ENCODE results near the gene NOL6. TPM values are rescaled to one million over a fixed set of nuclear protein-coding genes. Genes with fewer than 3 reads are reported as not detected.

Gene NOL6
- total and polyA plus RNA-seq, 9 of the 15 experiments (the other 6 are each of a cell fraction or from before 2014, with no cell fraction given): 7.7 to 58.9 (median 27.0) TPM

- ChIA-PET CTCF (ENCODE audit: low intra/inter-chr PET ratio) (no interaction called here), POLR2A (interaction anchor here (1.2 to 1.7 kb wide), 2 partner anchors 12 to 62 kb away, joined by 3 to 4 read pairs; no protein-coding TSS in a partner anchor)
- BruUV-seq (replicated peaks): no TSS peak
- ATAC-seq: no peak
- no peak for FAIRE-seq
- Histone ChIP-seq H4K20me1 (replicated peaks; ENCODE audit: control insufficient read depth, insufficient read depth, low read length) (no peaks in the 10 kb centered on the region), H3K9me3 (replicated peaks; ENCODE audit: control insufficient read depth, insufficient read depth, low read depth, low read length) (no peaks in the 10 kb centered on the region), H2AFZ (ENCODE audit: low read depth, low read length) (no peak overlapping the region), H3K9ac (ENCODE audit: insufficient read depth in 1 of 2, low read depth in 2 of 2, low read length in 2 of 2) (no peak overlapping the region), H3K36me3 (ENCODE audit: control insufficient read depth, insufficient read depth, low read length) (peaks cover 12% of the 10 kb centered on the region; the same call in 1 of the 3 replicates), H3K4me2 (ENCODE audit: insufficient read depth, low read length) (no peak overlapping the region), H3K27me3 (ENCODE audit: control insufficient read depth in 2 of 2, insufficient read depth in 2 of 2, low read length in 2 of 2) (no peaks in the 10 kb centered on the region), H3K27ac (ENCODE audit: extremely low read depth, low read depth, low read length) (no peak overlapping the region), H3K4me3 (no peak overlapping the region), H3K9me1 (ENCODE audit: control insufficient read depth, insufficient read depth, low read length) (no peaks in the 10 kb centered on the region), H3K79me2 (ENCODE audit: control insufficient read depth, insufficient read depth, low read length) (peaks cover 13% of the 10 kb centered on the region), H3K4me1 (replicated peaks in 1 of 2; ENCODE audit: control insufficient read depth in 2 of 2, insufficient read depth in 2 of 2, low read length in 2 of 2) (peaks cover 44 to 64% of the 10 kb centered on the region in 2 experiments)
- no peak for DNase-seq (ENCODE audit: extremely low read depth in 1 of 4, low spot score in 3 of 4)
- WGBS (ENCODE audit: insufficient coverage, low coverage, missing lambda C conversion rate): 100% methylated on average over 1 of the region's 1 CpG
- intact Hi-C loops (cut with micrococcal nuclease): no loop called here
- in situ Hi-C loops (cut with MboI): no loop called here
- no peak for TF ChIP-seq BCL6 (CRISPR knock-in tag; IDR thresholded peaks at IDR 0.05)
- TF ChIP-seq JUNB (CRISPR knock-in tag; conservative IDR thresholded peaks at IDR 0.05): no peak
- no peak for TF ChIP-seq GATAD2B (IDR thresholded peaks at IDR 0.05; ENCODE audit: borderline replicate concordance)
- TF ChIP-seq HDAC1 (IDR thresholded peaks at IDR 0.05): no peak
- no peak for TF ChIP-seq ZSCAN29 (IDR thresholded peaks at IDR 0.05)
- no peak for TF ChIP-seq MED1 (CRISPR knock-in tag; IDR thresholded peaks at IDR 0.05; ENCODE audit: borderline replicate concordance)
- no peak for TF ChIP-seq MTF1 (CRISPR knock-in tag; IDR thresholded peaks at IDR 0.05; ENCODE audit: borderline replicate concordance)
- no peak for TF ChIP-seq KAT7 (CRISPR knock-in tag; IDR thresholded peaks at IDR 0.05; ENCODE audit: borderline replicate concordance)
- TF ChIP-seq NR1H2 (CRISPR knock-in tag; IDR thresholded peaks at IDR 0.05): no peak
- no peak for TF ChIP-seq ZNF79 (CRISPR knock-in tag; IDR thresholded peaks at IDR 0.05; ENCODE audit: low read depth)
- TF ChIP-seq MXD1 (CRISPR knock-in tag; IDR thresholded peaks at IDR 0.05; ENCODE audit: borderline replicate concordance, poor library complexity, severe bottlenecking): no peak
- no peak for TF ChIP-seq CHAMP1 (IDR thresholded peaks at IDR 0.05)
- TF ChIP-seq ZNF695 (CRISPR knock-in tag; IDR thresholded peaks at IDR 0.05): no peak
- TF ChIP-seq SIRT6 (IDR thresholded peaks at IDR 0.05; ENCODE audit: low read depth, low read length): no peak
- TF ChIP-seq FOXJ2 (tag; IDR thresholded peaks at IDR 0.05): no peak
- TF ChIP-seq GABPB2 (CRISPR knock-in tag; conservative IDR thresholded peaks at IDR 0.05): no peak
- TF ChIP-seq ZBTB11 (CRISPR knock-in tag; IDR thresholded peaks at IDR 0.05): no peak
- TF ChIP-seq ZNF124 (CRISPR knock-in tag; IDR thresholded peaks at IDR 0.05): no peak
Observed at GRCh38 chr9:33440609-33441008, 33.1 kb downstream of the NOL6 start.
